SK-N-SH (cell line): ENCODE data around the gene RHPN2. TPM values are rescaled to one million over a fixed set of nuclear protein-coding genes. Genes with fewer than 3 reads are reported as not detected.

Experiments
- CTCF ChIA-PET: fragments of 300-600, 350-600 bp; formaldehyde crosslinking; extraction: SDS; loops from one replicate; lab custom pipeline; 2021; lab: Yijun Ruan, JAX
- POLR2A ChIA-PET: fragments of 350-600 bp; sonication (Branson Sonifier 250); formaldehyde crosslinking; extraction: SDS; loops from one replicate; lab custom pipeline; 2020; ENCODE audit warnings: antibody characterized with exemption, inconsistent platforms; lab: Yijun Ruan, JAX
- DNase-seq: peaks from one replicate; pipeline ENCODE4 v3.0.0; 2012
- H2AFZ ChIP-seq: fragments of 200-600 bp; sonication (generic); 2 replicates; pipeline ENCODE4 v1.8.1; 2016; ENCODE audit warnings: antibody characterized with exemption, mild to moderate bottlenecking, low read depth
- H3F3A ChIP-seq: fragments of 200-600 bp; sonication (generic); replicated peaks from 2 replicates; pipeline ENCODE3; 2016; ENCODE audit warnings: antibody characterized with exemption, mild to moderate bottlenecking; ENCODE audit not compliant: insufficient read depth
- H3K27ac ChIP-seq, 2 experiments: fragments of 200-500 bp in 1 of 2; fragments of 200-600 bp in 1 of 2; sonication (Bioruptor generic) in 1 of 2; sonication (generic), shearing (Covaris generic) in 1 of 2; 2 replicates each; pipeline versions ENCODE4 v1.5.1 to v1.6.1; 2014 to 2016; ENCODE audit warnings: low read depth in 2 of 2, inconsistent platforms in 1 of 2, low read length in 1 of 2, mild to moderate bottlenecking in 1 of 2, mixed read lengths in 1 of 2
- H3K27me3 ChIP-seq: fragments of 200-600 bp; sonication (generic), shearing (Covaris generic); 2 replicates; pipeline ENCODE4 v1.6.1; 2016; ENCODE audit warnings: mixed run types; ENCODE audit not compliant: insufficient read depth
- H3K36me3 ChIP-seq, 2 experiments: fragments of 200-500 bp in 1 of 2; fragments of 200-600 bp in 1 of 2; sonication (Bioruptor generic) in 1 of 2; sonication (generic) in 1 of 2; replicated peaks in 1 of 2; 2 replicates each; pipeline versions ENCODE3 to v1.5.1; 2014 to 2016; ENCODE audit warnings: low read length in 1 of 2, mild to moderate bottlenecking in 1 of 2; ENCODE audit not compliant: insufficient read depth in 2 of 2, control insufficient read depth in 1 of 2
- H3K4me1 ChIP-seq, 2 experiments: fragments of 200-500 bp in 1 of 2; fragments of 200-600 bp in 1 of 2; sonication (Bioruptor generic) in 1 of 2; sonication (generic), shearing (Covaris generic) in 1 of 2; 2 replicates each; pipeline versions ENCODE4 v1.5.1 to v1.6.1; 2014 to 2016; ENCODE audit warnings: low read depth in 1 of 2, low read length in 1 of 2, mixed run types in 1 of 2; ENCODE audit not compliant: insufficient read depth in 2 of 2, control insufficient read depth in 1 of 2
- H3K4me2 ChIP-seq: fragments of 200-600 bp; sonication (generic), shearing (Covaris generic); 2 replicates; pipeline ENCODE4 v1.6.1; 2017; ENCODE audit warnings: mixed run types
- H3K4me3 ChIP-seq, 2 experiments: fragments of 200-500 bp in 1 of 2; fragments of 200-600 bp in 1 of 2; sonication (Bioruptor generic) in 1 of 2; sonication (generic), shearing (Covaris generic) in 1 of 2; 2 replicates each; pipeline versions ENCODE4 v1.5.1 to v1.8.1; 2014 to 2016; ENCODE audit warnings: low read depth in 2 of 2, inconsistent platforms in 1 of 2, low read length in 1 of 2, mild to moderate bottlenecking in 1 of 2, mixed read lengths in 1 of 2, moderate library complexity in 1 of 2
- H3K79me2 ChIP-seq: fragments of 200-600 bp; sonication (generic); 2 replicates; pipeline ENCODE4 v1.8.1; 2017; ENCODE audit warnings: mild to moderate bottlenecking; ENCODE audit not compliant: insufficient read depth
- H3K9ac ChIP-seq: fragments of 200-600 bp; sonication (generic); 2 replicates; pipeline ENCODE4 v1.6.1; 2017; ENCODE audit warnings: mixed run types
- H3K9me2 ChIP-seq: fragments of 200-600 bp; sonication (generic); 2 replicates; pipeline ENCODE4 v1.6.1; 2017; ENCODE audit warnings: mixed run types
- H3K9me3 ChIP-seq: fragments of 200-600 bp; sonication (generic); 2 replicates; pipeline ENCODE4 v1.6.1; 2017; ENCODE audit warnings: mixed run types, mild to moderate bottlenecking, moderate library complexity
- H4K20me1 ChIP-seq: fragments of 200-600 bp; sonication (generic); 2 replicates; pipeline ENCODE4 v1.6.1; 2017; ENCODE audit warnings: mild to moderate bottlenecking, mixed run types; ENCODE audit not compliant: insufficient read depth
- ELF1 ChIP-seq: IDR thresholded peaks from 2 replicates; pipeline ENCODE4 v1.4.0; 2012
- EP300 ChIP-seq, 2 experiments: IDR thresholded peaks; 2 replicates each; pipeline versions ENCODE4 v1.4.0 to v1.6.1; 2012; ENCODE audit warnings: borderline replicate concordance in 1 of 2, low read depth in 1 of 2, low read length in 1 of 2
- EZH2phosphoT487 ChIP-seq: fragments of 200-600 bp; sonication (generic); IDR thresholded peaks from 2 replicates; pipeline ENCODE4 v1.6.1; 2017; ENCODE audit warnings: low read depth, mixed run types, mild to moderate bottlenecking, antibody characterized with exemption, moderate library complexity, borderline replicate concordance
- FOSL2 ChIP-seq: IDR thresholded peaks from 2 replicates; pipeline ENCODE4 v1.4.0; 2012; ENCODE audit warnings: low read depth, mild to moderate bottlenecking, moderate library complexity, borderline replicate concordance
- FOXJ3 ChIP-seq: sonication (generic); formaldehyde crosslinking; IDR thresholded peaks from 2 replicates; pipeline ENCODE4 v1.5.1; 2020; ENCODE audit warnings: mild to moderate bottlenecking, missing genetic modification reagents
- FOXM1 ChIP-seq: IDR thresholded peaks from 2 replicates; pipeline ENCODE4 v1.4.0; 2012; ENCODE audit warnings: low read depth, mild to moderate bottlenecking
- GABPA ChIP-seq: IDR thresholded peaks from 2 replicates; pipeline ENCODE4 v1.4.0; 2012; ENCODE audit warnings: low read depth, mild to moderate bottlenecking
- GATA2 ChIP-seq: sonication (generic); formaldehyde crosslinking; IDR thresholded peaks from 2 replicates; pipeline ENCODE4 v1.5.0; 2020; ENCODE audit warnings: mild to moderate bottlenecking, missing genetic modification reagents
- MXI1 ChIP-seq: IDR thresholded peaks from 2 replicates; pipeline ENCODE4 v1.6.1; 2012; ENCODE audit warnings: mild to moderate bottlenecking, low read depth, low read length, improper control_type of control experiment
- NRF1 ChIP-seq: IDR thresholded peaks from 2 replicates; pipeline ENCODE4 v1.6.1; 2012; ENCODE audit warnings: low read depth, mild to moderate bottlenecking, low read length
- RAD21 ChIP-seq: IDR thresholded peaks from 2 replicates; pipeline ENCODE4 v1.6.1; 2012; ENCODE audit warnings: mild to moderate bottlenecking, low read length
- RCOR1 ChIP-seq: fragments of 150-350 bp; IDR thresholded peaks from 2 replicates; pipeline ENCODE4 v1.6.1; 2017; ENCODE audit warnings: antibody characterized with exemption, low read length
- RXRA ChIP-seq: IDR thresholded peaks from 2 replicates; pipeline ENCODE4 v1.4.0; 2012; ENCODE audit warnings: low read depth, mild to moderate bottlenecking, borderline replicate concordance
- SIN3A ChIP-seq: IDR thresholded peaks from 2 replicates; pipeline ENCODE4 v1.6.1; 2012; ENCODE audit warnings: low read depth, mild to moderate bottlenecking, low read length, moderate library complexity, borderline replicate concordance
- SMC3 ChIP-seq: IDR thresholded peaks from 2 replicates; pipeline ENCODE4 v1.6.1; 2012; ENCODE audit warnings: low read depth, low read length, improper control_type of control experiment
- TAF1 ChIP-seq: IDR thresholded peaks from 2 replicates; pipeline ENCODE4 v1.6.1; 2012; ENCODE audit warnings: low read depth, mild to moderate bottlenecking, low read length, moderate library complexity, borderline replicate concordance
- TCF12 ChIP-seq: IDR thresholded peaks from 2 replicates; pipeline ENCODE4 v1.4.0; 2012
- YY1 ChIP-seq: IDR thresholded peaks from 2 replicates; pipeline ENCODE4 v1.4.0; 2012; ENCODE audit warnings: low read depth, mild to moderate bottlenecking
- WGBS: methylation state at CpG from one replicate; pipeline ENCODE4 v1.1.6; 2017; ENCODE audit warnings: low lambda C conversion rate; 5-methylcytosine and 5-hydroxymethylcytosine counted together
- polyA plus RNA-seq, 3 experiments: library from polyadenylated mRNA; depleted of rRNA; stranded (reverse); fragments of >200 nt; gene quantifications; 2 replicates each; pipeline ENCODE4 v1.2.3, GENCODE V29; 2012
- TF ChIP-seq, protein P1 (sequence below): IDR thresholded peaks from 2 replicates; pipeline ENCODE4 v1.4.0; 2012; ENCODE audit warnings: low read depth, borderline replicate concordance
- TF ChIP-seq, protein P2 (sequence below): fragments of 200-600 bp; sonication (generic); IDR thresholded peaks from 2 replicates; pipeline ENCODE4 v1.6.1; 2017; ENCODE audit warnings: antibody characterized with exemption, mild to moderate bottlenecking, moderate library complexity
- TF ChIP-seq, protein P3 (sequence below): IDR thresholded peaks from 2 replicates; pipeline ENCODE4; 2012

The RHPN2 gene
- polyA plus RNA-seq, 1 of the 3 experiments (the other 2 are of a cell fraction): 7.0 TPM

DNA sequence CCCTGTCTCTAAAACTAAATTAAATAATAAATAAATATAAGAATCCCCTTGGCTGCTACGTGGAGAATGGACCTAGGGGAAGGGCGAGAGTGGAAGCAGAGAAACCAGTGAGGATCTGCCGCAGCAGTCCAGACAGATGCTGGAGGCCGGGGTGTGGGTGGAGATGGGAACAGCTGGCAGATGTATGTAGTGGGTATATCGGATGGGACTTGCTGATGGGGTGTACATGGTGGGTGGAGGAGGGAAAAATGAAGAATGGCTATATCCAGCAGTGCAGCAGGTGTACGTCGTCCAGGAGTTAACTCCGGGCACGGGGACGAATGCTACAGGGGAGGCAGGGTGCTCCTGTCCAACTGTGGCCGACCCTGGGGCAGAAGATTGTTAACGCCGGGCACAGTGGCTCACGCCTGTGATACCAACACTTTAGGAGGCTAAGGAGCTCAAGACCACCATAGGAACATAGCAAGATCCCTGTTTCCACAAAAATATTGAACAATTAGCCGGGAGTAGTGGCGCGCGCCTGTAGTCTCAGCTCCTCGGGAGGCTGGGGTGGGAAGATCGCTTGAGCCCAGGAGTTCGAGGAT lies 93.6 kb downstream of the RHPN2 start (continued):
- TF ChIP-seq, protein P1, sequence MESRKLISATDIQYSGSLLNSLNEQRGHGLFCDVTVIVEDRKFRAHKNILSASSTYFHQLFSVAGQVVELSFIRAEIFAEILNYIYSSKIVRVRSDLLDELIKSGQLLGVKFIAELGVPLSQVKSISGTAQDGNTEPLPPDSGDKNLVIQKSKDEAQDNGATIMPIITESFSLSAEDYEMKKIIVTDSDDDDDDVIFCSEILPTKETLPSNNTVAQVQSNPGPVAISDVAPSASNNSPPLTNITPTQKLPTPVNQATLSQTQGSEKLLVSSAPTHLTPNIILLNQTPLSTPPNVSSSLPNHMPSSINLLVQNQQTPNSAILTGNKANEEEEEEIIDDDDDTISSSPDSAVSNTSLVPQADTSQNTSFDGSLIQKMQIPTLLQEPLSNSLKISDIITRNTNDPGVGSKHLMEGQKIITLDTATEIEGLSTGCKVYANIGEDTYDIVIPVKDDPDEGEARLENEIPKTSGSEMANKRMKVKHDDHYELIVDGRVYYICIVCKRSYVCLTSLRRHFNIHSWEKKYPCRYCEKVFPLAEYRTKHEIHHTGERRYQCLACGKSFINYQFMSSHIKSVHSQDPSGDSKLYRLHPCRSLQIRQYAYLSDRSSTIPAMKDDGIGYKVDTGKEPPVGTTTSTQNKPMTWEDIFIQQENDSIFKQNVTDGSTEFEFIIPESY: no peak
- no peak for TF ChIP-seq RCOR1

DNA sequence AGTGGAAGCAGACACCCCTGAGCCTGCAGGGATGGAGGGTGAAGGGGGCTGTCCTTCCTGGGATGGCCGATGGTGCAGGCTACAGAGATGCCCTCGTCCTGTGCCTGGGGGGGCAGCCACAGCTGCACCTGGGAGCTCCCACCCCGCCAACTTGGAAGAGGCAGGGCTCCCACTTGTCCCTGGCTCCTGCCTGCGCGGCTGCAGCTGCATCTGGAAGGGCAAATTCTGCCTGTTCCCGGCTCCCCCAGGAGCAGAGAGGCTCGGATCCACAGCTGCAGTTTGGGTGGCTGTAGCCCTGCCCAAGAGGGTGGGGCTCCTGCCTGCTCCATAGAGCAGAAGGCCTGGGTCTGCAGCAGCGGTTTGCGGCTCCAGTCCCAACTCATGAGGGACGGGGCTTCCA lies 95.1 kb downstream of the RHPN2 start:
- H2AFZ ChIP-seq: no peak overlapping the region
- H3K9ac ChIP-seq: no peak overlapping the region
- H4K20me1 ChIP-seq: no peaks in the 10 kb centered on the region
- H3K4me2 ChIP-seq: no peak overlapping the region
- H3K36me3 ChIP-seq: peaks cover 0 to 17% of the 10 kb centered on the region in 2 experiments
- POLR2A ChIA-PET: no interaction called here
- no peak overlapping the region for H3K27ac ChIP-seq
- H3K9me2 ChIP-seq: no peaks in the 10 kb centered on the region
- peaks cover 8% of the 10 kb centered on the region for H3F3A ChIP-seq
- no peaks in the 10 kb centered on the region for H3K27me3 ChIP-seq
- H3K79me2 ChIP-seq: peaks cover 44% of the 10 kb centered on the region
- DNase-seq: no peak
- CTCF ChIA-PET: no interaction called here
- 100% methylated on average over 1 of the region's 10 CpGs for WGBS
- TF ChIP-seq RXRA (no peak), RCOR1 (no peak), MXI1 (no peak), FOXJ3 (CRISPR knock-in tag) (no peak), TAF1 (no peak), YY1 (no peak), FOXM1 (no peak), SMC3 (no peak), NRF1 (no peak), ELF1 (no peak), GATA2 (CRISPR knock-in tag) (no peak), EZH2phosphoT487 (no peak), TCF12 (no peak), EP300 (IDR thresholded peaks at IDR 0.05; ENCODE audit: borderline replicate concordance in 1 of 2, low read depth in 1 of 2, low read length in 1 of 2) (no peak), FOSL2 (no peak), GABPA (no peak), SIN3A (no peak), RAD21 (no peak)
- TF ChIP-seq, protein P2, sequence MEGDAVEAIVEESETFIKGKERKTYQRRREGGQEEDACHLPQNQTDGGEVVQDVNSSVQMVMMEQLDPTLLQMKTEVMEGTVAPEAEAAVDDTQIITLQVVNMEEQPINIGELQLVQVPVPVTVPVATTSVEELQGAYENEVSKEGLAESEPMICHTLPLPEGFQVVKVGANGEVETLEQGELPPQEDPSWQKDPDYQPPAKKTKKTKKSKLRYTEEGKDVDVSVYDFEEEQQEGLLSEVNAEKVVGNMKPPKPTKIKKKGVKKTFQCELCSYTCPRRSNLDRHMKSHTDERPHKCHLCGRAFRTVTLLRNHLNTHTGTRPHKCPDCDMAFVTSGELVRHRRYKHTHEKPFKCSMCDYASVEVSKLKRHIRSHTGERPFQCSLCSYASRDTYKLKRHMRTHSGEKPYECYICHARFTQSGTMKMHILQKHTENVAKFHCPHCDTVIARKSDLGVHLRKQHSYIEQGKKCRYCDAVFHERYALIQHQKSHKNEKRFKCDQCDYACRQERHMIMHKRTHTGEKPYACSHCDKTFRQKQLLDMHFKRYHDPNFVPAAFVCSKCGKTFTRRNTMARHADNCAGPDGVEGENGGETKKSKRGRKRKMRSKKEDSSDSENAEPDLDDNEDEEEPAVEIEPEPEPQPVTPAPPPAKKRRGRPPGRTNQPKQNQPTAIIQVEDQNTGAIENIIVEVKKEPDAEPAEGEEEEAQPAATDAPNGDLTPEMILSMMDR: no peak
- TF ChIP-seq, protein P3, sequence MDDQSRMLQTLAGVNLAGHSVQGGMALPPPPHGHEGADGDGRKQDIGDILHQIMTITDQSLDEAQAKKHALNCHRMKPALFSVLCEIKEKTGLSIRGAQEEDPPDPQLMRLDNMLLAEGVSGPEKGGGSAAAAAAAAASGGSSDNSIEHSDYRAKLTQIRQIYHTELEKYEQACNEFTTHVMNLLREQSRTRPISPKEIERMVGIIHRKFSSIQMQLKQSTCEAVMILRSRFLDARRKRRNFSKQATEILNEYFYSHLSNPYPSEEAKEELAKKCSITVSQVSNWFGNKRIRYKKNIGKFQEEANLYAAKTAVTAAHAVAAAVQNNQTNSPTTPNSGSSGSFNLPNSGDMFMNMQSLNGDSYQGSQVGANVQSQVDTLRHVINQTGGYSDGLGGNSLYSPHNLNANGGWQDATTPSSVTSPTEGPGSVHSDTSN: no peak
- no peak overlapping the region for H3K4me3 ChIP-seq
- no peaks in the 10 kb centered on the region for H3K9me3 ChIP-seq
- H3K4me1 ChIP-seq: peaks cover 0 to 10% of the 10 kb centered on the region in 2 experiments; a peak in 1 of 4 replicates
